Nephron progenitor cell (in vitro differentiated cells): ENCODE results near the gene POLR3K.

ENCODE experiments used
- DNase-seq: peaks from one replicate; pipeline ENCODE4 v3.0.0; 2021
- H3K27ac Mint-ChIP-seq: 2 replicates; pipeline ENCODE4 v1.8.0; 2021; ENCODE audit warnings: mild to moderate bottlenecking, moderate library complexity, mixed read lengths
- H3K27me3 Mint-ChIP-seq: 2 replicates; pipeline ENCODE4 v1.8.0; 2021; ENCODE audit warnings: mild to moderate bottlenecking, low read depth, mixed read lengths; ENCODE audit not compliant: poor library complexity
- H3K36me3 Mint-ChIP-seq: 2 replicates; pipeline ENCODE4 v1.8.0; 2021; ENCODE audit warnings: low read depth, mixed read lengths
- H3K4me1 Mint-ChIP-seq: 2 replicates; pipeline ENCODE4 v1.8.0; 2021; ENCODE audit warnings: mixed read lengths
- H3K4me3 Mint-ChIP-seq: 2 replicates; pipeline ENCODE4 v1.8.0; 2021; ENCODE audit warnings: mild to moderate bottlenecking, moderate library complexity, mixed read lengths
- H3K9me3 Mint-ChIP-seq: 2 replicates; pipeline ENCODE4 v1.8.0; 2021; ENCODE audit warnings: mild to moderate bottlenecking, moderate library complexity, mixed read lengths
- CTCF ChIP-seq: fragments of 200-600 bp; sonication (generic); IDR thresholded peaks from 2 replicates; pipeline ENCODE4 v1.5.0; 2021; ENCODE audit warnings: antibody characterized with exemption

POLR3K gene

GRCh38 chr16:96935-97381 is 43.5 kb upstream of the POLR3K start:
- H3K4me3 Mint-ChIP-seq: no peak overlapping the region
- no peaks in the 10 kb centered on the region for H3K9me3 Mint-ChIP-seq
- H3K27me3 Mint-ChIP-seq: peaks cover 3% of the 10 kb centered on the region
- H3K27ac Mint-ChIP-seq: no peak overlapping the region
- peak; percentile 91 for DNase-seq
- peak; percentile 98 for TF ChIP-seq CTCF
- peaks cover 6% of the 10 kb centered on the region for H3K36me3 Mint-ChIP-seq
- H3K4me1 Mint-ChIP-seq: peaks cover 12% of the 10 kb centered on the region

- H3K4me3 Mint-ChIP-seq: no peak overlapping the region
- no peak for TF ChIP-seq CTCF
- DNase-seq: no peak
These were observed 41.5 kb upstream of the POLR3K start for GRCh38 chr16:94918-95265.

GRCh38 chr16:92431-93339 is 39.3 kb upstream of the POLR3K start:
- peaks cover 12% of the 10 kb centered on the region for H3K36me3 Mint-ChIP-seq
- no peaks in the 10 kb centered on the region for H3K9me3 Mint-ChIP-seq
- DNase-seq: no peak
- H3K27me3 Mint-ChIP-seq: peaks cover under 1% of the 10 kb centered on the region
- TF ChIP-seq CTCF: no peak
- H3K4me1 Mint-ChIP-seq: no peaks in the 10 kb centered on the region
- no peak overlapping the region for H3K27ac Mint-ChIP-seq
- no peak overlapping the region for H3K4me3 Mint-ChIP-seq

More at GRCh38 chr16:94918-95265, 41.5 kb upstream of the POLR3K start:
- Mint-ChIP-seq H3K9me3 (no peaks in the 10 kb centered on the region), H3K4me1 (peaks cover 5% of the 10 kb centered on the region), H3K36me3 (peaks cover 12% of the 10 kb centered on the region), H3K27ac (no peak overlapping the region), H3K27me3 (peaks cover 3% of the 10 kb centered on the region)

GRCh38 chr16:91484-91883 is 38.1 kb upstream of the POLR3K start:
- H3K36me3 Mint-ChIP-seq: peaks cover 12% of the 10 kb centered on the region

GRCh38 chr16:89391-90302 is 36.2 kb upstream of the POLR3K start:
- H3K36me3 Mint-ChIP-seq: peaks cover 14% of the 10 kb centered on the region
- peaks cover 5% of the 10 kb centered on the region for H3K4me1 Mint-ChIP-seq
- no peak overlapping the region for H3K27ac Mint-ChIP-seq
- H3K4me3 Mint-ChIP-seq: no peak overlapping the region
- DNase-seq: no peak
- no peak for TF ChIP-seq CTCF
- H3K9me3 Mint-ChIP-seq: no peaks in the 10 kb centered on the region
- no peaks in the 10 kb centered on the region for H3K27me3 Mint-ChIP-seq

More at GRCh38 chr16:91484-91883, 38.1 kb upstream of the POLR3K start:
- Mint-ChIP-seq H3K4me3 (no peak overlapping the region), H3K9me3 (no peaks in the 10 kb centered on the region), H3K27ac (no peak overlapping the region), H3K4me1 (no peaks in the 10 kb centered on the region), H3K27me3 (no peaks in the 10 kb centered on the region)
- no peak for TF ChIP-seq CTCF
- no peak for DNase-seq
